Measurements from ENCODE around the gene KHNYN.

Gene KHNYN

GRCh38 chr14:24422261-24422660, 7.5 kb upstream of the KHNYN start:
- in situ Hi-C loops (cut with HindIII; ENCODE audit: low sequenced_read_pairs), result no loop called here

- in situ Hi-C loops (cut with HindIII; ENCODE audit: low sequenced_read_pairs), result no loop called here
Observed at GRCh38 chr14:24422694-24423601, 6.8 kb upstream of the KHNYN start.

GRCh38 chr14:24425704-24426103, 4.0 kb upstream of the KHNYN start:
- in situ Hi-C loops (cut with HindIII; ENCODE audit: low sequenced_read_pairs), result no loop called here

DNA sequence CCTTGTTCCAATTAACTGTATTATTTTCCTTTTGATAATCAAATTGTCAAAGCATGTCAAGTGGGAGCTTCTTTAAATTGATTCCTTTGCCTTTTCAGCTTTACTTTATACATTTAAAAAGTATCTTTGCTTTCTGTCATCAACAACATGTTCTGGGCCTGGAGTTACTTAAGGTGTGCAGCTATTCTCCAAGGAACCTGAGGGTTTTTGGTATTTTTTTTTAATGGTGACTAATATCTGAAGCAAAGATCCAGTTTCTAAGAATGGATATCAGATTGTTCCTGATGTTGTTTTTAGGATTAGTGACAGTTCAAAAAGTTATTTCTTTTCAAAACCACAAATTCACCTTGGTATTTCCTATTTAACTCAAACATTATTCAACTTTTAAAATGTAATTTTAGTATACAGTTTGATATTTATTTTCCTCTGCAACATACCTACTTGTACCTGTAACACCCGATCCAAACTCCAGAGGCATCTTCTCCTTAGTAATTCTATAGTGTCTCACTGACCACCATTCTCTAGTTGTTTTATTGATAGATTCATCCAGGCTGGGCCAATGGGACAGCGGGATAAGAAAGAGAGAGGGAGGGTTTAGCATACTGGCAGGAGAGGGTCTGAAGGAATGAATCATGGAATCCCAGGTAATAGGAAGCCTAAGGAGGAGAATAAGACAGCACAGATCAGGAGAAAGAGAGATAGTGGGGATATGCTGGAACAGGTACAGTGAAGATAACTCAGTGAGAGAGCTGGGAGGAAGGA, 3.4 kb upstream of the KHNYN start:
- in situ Hi-C loops (cut with HindIII; ENCODE audit: low sequenced_read_pairs), result no loop called here

GRCh38 chr14:24426912-24427536, 2.7 kb upstream of the KHNYN start:
- in situ Hi-C loops (cut with HindIII; ENCODE audit: low sequenced_read_pairs), result no loop called here

GRCh38 chr14:24427537-24428508, 1.9 kb upstream of the KHNYN start:
- in situ Hi-C loops (cut with HindIII; ENCODE audit: low sequenced_read_pairs), result no loop called here

DNA sequence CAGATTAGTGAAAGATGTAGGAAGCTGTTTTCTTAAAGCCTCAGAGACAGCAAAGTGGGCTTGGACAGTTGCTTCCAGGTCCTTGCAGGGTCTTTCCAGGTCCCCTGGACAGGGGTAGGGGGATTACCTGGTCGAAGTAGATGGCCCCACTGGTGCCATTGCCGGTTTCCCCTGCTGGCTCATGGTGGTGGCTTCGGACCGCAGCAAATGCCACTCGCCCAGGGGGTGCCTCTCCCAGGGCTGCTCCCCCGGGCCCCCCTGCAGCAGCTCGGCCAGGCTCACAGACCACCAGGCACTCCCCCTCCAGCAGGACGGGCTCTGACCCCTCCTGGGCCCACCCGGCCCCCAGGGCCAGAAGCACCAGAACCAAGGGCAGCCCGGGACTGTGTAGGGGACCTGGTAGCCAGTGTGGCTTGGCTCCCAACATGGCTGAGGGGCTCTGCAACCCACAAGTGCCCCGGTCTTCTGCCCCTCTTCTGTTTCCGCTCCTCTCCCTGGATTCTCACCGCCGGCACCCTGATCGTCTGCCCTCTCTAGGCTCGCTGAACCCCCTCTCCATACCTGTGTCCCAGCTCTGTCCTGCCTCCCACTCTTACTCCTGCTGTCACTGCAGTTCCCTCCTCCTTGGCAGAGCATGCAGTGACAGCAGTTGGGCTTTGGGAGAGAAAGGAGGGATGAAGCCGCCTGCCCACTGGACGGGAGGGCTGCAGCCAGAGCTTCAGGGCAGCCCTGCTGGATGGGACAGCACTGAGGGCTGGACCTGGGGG, 943 bp upstream of the KHNYN start:
- in situ Hi-C loops (cut with HindIII; ENCODE audit: low sequenced_read_pairs), result no loop called here

DNA sequence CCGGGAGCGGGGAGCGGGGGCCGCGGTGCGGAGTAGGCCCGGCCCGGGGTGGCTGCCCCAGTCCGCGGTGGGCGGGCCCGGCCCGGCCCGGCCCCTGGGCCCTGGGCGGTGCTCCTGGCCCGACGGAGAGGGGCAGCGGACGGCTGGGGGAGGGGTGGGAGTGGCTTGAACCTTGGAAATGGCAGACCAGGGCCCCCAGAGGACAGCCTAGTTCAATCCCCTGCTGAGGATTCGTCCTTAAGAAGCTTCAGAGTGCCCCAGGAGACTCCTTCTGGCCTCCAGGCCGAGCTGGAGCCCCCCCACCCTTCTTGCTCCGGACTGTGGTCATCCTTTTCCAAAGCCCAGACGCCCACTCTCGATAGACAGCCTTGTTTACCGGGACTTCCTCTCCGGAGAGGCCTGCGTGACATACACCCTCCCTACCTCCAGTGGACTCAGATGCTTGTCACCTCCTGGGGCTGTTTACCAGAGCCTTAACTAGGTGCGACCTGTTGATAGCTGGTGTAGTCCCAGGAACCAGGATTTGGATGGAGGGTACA, 458 bp downstream of the KHNYN start:
- in situ Hi-C loops (cut with HindIII; ENCODE audit: low sequenced_read_pairs), result no loop called here

GRCh38 chr14:24430682-24431568, 1.2 kb downstream of the KHNYN start:
- in situ Hi-C loops (cut with HindIII; ENCODE audit: low sequenced_read_pairs), result no loop called here

DNA sequence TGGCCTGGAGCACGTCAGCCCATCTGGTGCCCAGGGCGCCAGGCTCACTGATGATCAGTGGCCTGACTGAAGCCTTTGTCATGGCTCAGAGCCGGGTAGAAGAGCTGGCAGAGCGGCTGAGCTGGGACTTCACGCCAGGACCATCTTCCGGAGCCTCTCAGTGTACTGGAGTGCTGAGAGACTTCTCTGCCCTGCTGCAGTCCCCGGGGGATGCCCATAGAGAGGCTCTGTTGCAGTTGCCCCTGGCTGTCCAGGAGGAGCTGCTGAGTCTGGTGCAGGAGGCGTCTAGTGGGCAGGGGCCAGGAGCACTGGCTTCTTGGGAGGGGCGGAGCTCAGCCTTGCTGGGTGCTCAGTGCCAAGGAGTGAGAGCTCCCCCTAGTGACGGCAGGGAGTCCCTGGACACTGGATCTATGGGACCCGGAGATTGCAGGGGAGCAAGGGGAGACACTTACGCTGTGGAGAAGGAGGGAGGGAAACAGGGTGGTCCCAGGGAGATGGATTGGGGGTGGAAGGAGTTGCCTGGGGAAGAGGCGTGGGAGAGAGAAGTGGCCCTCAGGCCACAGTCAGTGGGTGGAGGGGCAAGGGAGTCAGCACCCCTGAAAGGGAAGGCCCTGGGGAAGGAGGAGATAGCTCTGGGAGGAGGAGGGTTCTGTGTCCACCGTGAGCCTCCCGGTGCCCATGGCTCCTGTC, 2.0 kb downstream of the KHNYN start:
- in situ Hi-C loops (cut with HindIII; ENCODE audit: low sequenced_read_pairs), result no loop called here

DNA sequence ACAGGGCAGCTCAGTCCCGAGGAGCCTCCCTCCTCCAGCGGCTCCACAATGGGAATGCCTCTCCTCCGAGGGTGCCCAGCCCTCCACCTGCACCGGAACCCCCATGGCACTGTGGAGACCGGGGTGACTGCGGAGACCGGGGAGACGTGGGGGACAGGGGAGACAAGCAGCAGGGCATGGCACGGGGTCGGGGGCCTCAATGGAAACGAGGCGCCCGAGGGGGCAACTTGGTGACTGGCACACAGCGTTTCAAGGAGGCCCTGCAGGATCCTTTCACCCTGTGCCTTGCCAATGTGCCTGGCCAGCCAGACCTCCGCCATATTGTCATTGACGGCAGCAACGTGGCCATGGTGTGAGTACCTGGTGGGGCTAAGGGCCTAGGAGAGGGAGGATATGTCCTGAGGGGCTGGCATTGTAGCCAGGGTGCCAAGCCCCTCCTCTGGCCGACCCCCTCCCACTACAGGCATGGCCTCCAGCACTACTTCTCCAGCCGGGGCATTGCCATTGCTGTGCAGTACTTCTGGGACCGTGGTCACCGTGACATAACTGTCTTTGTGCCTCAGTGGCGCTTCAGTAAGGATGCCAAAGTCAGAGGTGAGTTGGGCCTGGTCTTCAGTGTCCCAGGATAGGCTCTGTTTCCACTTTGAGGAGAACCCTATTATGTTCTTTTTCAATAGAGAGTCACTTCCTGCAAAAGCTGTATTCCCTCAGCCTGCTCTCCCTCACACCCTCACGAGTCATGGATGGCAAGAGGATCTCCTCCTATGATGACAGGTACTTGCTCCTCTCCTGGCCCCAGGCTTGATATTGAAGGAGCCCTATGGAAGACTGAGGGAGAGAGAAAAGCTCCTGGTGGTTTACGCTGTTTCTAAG, 2.7 kb downstream of the KHNYN start:
- in situ Hi-C loops (cut with HindIII; ENCODE audit: low sequenced_read_pairs), result no loop called here

DNA sequence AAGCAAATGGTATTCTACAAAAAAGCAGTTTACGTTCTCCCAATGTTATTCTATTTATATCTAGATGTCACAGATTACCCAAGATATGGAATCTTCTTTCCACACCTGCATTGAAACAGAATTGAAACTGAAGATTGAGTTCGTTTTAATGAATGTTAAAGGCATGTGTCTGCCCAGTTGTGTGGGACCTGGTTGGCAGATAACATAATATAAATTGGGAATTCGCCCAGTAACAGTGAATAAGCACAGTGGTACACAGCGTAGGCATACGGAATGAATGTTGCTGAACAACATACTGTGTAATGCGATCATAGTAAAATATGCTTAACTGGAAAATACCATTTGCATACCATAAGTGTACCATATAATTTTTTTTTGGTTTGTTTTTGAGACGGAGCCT, 4.3 kb downstream of the KHNYN start:
- in situ Hi-C loops (cut with HindIII; ENCODE audit: low sequenced_read_pairs), result no loop called here

DNA sequence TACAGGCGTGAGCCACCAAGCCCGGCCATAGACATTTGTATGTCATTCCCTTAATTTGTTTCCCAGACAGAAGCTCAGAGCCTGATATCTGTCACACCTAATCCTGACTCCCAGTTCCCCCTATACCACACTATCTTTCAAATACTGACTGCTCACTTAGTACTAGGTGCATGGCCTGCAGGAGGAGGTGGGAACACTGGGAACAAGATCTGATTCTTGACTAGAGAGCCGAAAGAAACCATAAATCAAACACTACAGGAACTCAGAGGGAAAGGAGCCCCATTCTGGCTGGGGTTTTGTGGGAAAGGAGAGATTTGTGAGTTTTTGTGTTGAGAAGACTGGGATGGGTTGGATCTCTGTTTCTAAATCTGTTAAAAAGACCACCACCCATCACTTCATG, 4.9 kb downstream of the KHNYN start:
- in situ Hi-C loops (cut with HindIII; ENCODE audit: low sequenced_read_pairs), result no loop called here

DNA sequence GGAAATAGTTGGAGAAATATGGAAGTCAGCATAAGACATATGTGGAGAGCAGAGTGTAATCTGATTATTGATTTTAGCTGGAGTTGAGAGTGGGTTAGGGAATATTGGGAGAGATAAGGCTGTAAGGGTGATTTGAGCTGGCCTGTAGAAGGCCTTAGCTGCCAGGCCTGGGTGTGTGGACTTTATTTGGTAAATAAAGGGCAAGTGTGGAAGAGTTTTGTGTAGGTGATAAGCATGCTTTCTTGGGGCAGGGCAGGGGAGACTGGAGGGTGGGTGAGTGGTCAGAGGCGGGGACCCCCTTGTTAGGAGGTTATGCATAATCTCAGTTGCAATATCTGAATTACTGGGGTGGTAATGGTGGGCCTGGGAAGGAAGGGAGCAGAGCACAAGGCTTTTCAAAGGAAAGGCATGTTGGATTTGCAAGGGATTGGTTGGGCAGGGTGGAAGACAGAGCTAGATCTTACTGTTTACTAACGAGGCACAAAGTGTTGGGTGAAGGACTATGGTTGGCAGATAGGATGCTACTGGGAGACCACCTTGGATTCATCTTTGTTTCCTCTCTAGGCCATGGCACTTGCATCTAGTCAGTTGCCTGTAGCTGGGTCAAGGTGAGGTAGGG, 5.5 kb downstream of the KHNYN start:
- in situ Hi-C loops (cut with HindIII; ENCODE audit: low sequenced_read_pairs), result no loop called here

DNA sequence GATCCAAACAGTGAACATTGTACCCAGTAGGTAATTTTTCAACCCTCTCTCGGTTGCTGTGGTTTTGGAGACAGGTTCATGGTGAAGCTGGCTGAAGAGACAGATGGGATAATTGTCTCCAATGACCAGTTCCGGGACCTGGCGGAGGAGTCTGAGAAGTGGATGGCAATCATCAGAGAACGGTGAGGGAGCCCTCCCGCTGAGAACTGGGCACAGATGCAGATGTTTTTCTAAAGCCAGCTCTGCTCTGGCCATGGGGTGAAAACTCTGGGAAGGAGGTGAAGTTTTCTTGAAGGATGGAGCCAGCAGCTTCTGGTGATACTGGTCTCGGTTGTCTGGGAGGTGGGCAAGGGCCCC, 6.2 kb downstream of the KHNYN start:
- in situ Hi-C loops (cut with HindIII; ENCODE audit: low sequenced_read_pairs), result no loop called here

DNA sequence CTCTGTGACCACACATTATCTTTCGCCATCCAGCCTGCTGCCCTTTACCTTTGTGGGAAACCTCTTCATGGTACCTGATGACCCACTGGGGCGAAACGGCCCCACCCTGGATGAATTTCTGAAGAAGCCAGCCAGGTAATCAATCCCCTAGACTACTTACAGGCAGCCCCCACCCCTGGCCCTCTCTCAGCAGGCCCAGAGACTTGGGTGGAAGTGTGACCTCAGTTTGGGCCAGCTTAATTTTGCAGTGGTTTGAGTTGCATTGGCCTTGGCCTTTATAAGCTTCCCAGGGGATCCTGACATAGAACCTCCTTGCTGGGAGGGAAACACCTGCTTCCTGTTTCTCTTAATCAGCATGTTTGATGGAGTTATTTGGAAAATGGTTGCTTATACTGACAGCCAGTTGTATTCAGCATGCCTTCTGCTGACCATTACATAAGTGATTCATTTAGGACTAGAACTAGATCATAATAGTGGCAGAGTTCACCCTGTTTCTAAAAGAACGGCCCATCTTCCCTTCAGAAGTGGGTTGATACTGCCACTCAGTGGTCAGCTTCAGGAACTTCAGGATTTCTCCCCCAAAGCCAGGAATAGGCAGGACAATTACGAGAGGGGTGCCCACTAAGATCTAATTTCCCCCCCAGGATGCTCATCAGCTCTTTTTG, 6.7 kb downstream of the KHNYN start:
- in situ Hi-C loops (cut with HindIII; ENCODE audit: low sequenced_read_pairs), result no loop called here

Data from DLD1 (cell line).